Measurements from ENCODE around the gene GAS2L1.

- TF ChIP-seq, protein P1, sequence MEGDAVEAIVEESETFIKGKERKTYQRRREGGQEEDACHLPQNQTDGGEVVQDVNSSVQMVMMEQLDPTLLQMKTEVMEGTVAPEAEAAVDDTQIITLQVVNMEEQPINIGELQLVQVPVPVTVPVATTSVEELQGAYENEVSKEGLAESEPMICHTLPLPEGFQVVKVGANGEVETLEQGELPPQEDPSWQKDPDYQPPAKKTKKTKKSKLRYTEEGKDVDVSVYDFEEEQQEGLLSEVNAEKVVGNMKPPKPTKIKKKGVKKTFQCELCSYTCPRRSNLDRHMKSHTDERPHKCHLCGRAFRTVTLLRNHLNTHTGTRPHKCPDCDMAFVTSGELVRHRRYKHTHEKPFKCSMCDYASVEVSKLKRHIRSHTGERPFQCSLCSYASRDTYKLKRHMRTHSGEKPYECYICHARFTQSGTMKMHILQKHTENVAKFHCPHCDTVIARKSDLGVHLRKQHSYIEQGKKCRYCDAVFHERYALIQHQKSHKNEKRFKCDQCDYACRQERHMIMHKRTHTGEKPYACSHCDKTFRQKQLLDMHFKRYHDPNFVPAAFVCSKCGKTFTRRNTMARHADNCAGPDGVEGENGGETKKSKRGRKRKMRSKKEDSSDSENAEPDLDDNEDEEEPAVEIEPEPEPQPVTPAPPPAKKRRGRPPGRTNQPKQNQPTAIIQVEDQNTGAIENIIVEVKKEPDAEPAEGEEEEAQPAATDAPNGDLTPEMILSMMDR (optimal IDR thresholded peaks at IDR 0.05 in 1 of 3, IDR thresholded peaks at IDR 0.05 in 1 of 3, conservative IDR thresholded peaks at IDR 0.05 in 1 of 3; ENCODE audit: extremely low read depth in 1 of 3, insufficient read depth in 2 of 3, low read length in 3 of 3): no peak
- TF ChIP-seq EZH2 (IDR thresholded peaks at IDR 0.05; ENCODE audit: low read length): no peak
Measured at GRCh38 chr22:29330753-29331152, 24.3 kb downstream of the GAS2L1 start.
